Measurements from ENCODE around the gene SGMS1.

- no peak for TF ChIP-seq EHMT2 (IDR thresholded peaks at IDR 0.05; ENCODE audit: low read depth)
- TF ChIP-seq CTCF (IDR thresholded peaks at IDR 0.05) = no peak
- TF ChIP-seq POLR2A (IDR thresholded peaks at IDR 0.05; ENCODE audit: low read length) = no peak
- TF ChIP-seq NR3C1 (IDR thresholded peaks at IDR 0.05) = no peak
- TF ChIP-seq REST (IDR thresholded peaks at IDR 0.05) = no peak
- no peak for TF ChIP-seq EP300 (IDR thresholded peaks at IDR 0.05)
- no peak for TF ChIP-seq ZFP36 (IDR thresholded peaks at IDR 0.05; ENCODE audit: borderline replicate concordance, partially characterized antibody)
Observed at GRCh38 chr10:50604049-50604640, 19.6 kb downstream of the SGMS1 start.

Measured in A549 (cell line).